ENCODE measurements around the gene GOLGA8F.
"Not testable (repeated sequence)": the region's sequence is repeated elsewhere in the genome, so short reads cannot be mapped to it uniquely, and the experiment has no call there.

Gene GOLGA8F, protein sequence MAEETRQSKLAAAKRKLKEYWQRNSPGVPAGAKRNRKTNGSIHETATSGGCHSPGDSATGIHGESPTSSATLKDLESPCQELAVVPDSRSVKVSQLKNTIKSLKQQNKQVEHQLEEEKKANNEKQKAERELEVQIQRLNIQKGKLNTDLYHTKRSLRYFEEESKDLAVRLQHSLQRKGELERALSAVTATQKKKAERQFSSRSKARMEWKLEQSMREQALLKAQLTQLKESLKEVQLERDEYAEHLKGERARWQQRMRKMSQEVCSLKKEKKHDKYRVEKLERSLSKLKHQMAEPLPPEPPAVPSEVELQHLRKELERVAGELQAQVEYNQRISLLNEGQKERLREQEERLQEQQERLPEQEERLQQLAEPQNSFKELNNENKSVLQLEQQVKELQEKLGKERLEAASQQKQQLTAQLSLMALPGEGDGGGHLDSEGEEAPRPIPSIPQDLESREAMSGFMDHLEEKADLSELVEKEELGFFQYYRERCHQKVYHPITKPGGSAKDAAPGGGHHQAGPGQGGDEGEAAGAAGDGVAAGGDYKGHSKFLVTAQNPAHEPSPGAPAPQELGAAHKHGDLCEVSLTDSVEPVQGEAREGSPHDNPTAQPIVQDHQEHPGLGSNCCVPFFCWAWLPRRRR

GRCh38 chr15:28378364-28378763, at the start of gene GOLGA8F:
Gene GOLGA8F, plus strand, starts transcription at chr15:28378664. Its CDS starts 98 bp downstream, at chr15:28378762.
- intact Hi-C loops (cut with DNase I; ENCODE audit: low total_unique reads); H3K4me1 ChIP-seq; H3K27ac ChIP-seq; H3K4me3 ChIP-seq; DNase-seq; H3K9me3 ChIP-seq; H3K27me3 ChIP-seq; H3K36me3 ChIP-seq: not testable (repeated sequence)

DNA sequence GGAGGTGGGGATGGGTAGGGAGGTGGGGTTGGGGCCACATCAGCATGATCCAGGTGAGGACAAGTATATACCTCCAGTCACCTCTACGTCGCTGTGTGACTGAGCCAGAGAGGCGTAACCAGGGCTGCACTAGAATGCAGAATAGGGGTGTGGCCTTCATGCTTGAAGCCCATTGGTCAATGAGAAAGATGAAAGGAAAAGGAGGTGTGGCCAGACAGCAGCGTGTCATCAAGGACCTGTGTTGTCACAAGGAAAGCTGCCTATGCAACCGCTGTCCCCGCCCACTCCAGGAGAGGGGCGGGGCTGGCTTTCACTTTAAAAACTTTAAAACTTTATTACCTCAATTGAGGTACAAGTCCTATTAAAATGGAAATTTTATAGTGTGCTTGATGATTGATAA, 20.5 kb upstream of the GOLGA8F start, which contains the start of gene GOLGA6L24:
Gene GOLGA6L24 (minus strand): TSS at position 101 of the 400 bp plus-strand sequence. CDS start 61 bp downstream, at position 40.
- H3K27ac ChIP-seq; H3K4me1 ChIP-seq; H3K27me3 ChIP-seq; DNase-seq; H3K9me3 ChIP-seq; H3K4me3 ChIP-seq; intact Hi-C loops (cut with DNase I; ENCODE audit: low total_unique reads); H3K36me3 ChIP-seq: not testable (repeated sequence)

DNA sequence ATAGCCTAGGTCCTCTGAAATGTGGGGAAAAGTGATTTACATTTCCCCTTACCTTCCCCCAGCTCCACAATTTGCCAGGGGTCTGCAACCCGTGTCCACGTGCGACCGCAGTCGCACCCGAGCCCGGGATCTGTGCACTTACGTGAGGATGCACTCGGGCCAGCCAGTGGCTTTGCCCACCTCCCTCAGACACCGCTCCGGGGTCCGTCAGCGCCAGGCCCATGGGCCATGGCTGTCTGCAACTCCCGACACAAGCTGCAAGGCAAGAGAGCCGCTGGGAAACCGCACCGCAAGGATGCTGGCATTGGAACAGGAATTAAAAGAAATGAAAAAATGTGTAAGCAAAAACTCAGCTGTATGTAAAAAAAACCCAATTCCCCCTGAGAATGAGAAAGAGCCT, 13.0 kb upstream of the GOLGA8F start:
- H3K27ac ChIP-seq; intact Hi-C loops (cut with DNase I; ENCODE audit: low total_unique reads); H3K27me3 ChIP-seq; H3K4me3 ChIP-seq; H3K36me3 ChIP-seq; H3K9me3 ChIP-seq; H3K4me1 ChIP-seq; DNase-seq: not testable (repeated sequence)

DNA sequence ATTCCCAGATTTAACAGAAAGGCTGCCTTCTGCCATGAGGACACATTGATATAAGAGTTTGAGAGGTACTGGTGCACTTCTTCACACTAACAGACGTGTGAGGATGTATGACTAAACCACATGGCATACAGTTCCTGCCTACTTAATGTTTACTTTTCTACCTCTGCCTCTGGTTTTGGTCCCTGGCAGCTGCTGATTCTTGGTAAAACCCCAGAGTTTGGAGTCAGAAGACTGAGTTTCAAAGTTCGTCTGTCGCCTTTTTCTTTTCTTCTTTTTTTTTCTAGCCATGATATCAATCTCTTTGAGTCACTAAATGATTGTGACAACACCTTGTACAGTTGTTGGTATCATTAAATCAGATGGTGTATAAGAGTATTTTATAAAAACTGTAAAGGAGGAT, 1.6 kb downstream of the GOLGA8F start:
- DNase-seq; intact Hi-C loops (cut with DNase I; ENCODE audit: low total_unique reads); H3K9me3 ChIP-seq; H3K4me1 ChIP-seq; H3K4me3 ChIP-seq; H3K27me3 ChIP-seq; H3K36me3 ChIP-seq; H3K27ac ChIP-seq: not testable (repeated sequence)

DNA sequence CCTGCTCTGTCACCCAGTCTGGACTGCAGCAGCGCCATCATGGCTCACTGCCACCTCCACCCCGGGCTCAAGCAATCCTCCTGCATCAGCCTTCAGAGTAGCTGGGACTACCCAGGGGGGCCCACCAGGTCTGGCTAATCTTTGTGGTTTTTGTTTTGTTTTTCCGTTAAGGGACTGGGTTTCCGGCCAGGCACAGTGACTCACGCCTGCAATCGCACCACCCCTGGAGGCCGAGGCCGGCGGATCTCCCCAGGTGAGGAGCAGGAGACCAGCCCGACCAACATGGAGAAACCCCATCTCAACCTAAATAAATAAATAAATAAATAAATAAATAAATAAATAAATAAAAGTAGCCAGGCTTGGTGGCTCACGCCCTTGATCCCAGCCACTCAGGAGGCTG, 17.6 kb downstream of the GOLGA8F start:
- H3K27ac ChIP-seq; intact Hi-C loops (cut with DNase I; ENCODE audit: low total_unique reads); H3K4me3 ChIP-seq; H3K27me3 ChIP-seq; H3K9me3 ChIP-seq; H3K4me1 ChIP-seq; DNase-seq; H3K36me3 ChIP-seq: not testable (repeated sequence)

DNA sequence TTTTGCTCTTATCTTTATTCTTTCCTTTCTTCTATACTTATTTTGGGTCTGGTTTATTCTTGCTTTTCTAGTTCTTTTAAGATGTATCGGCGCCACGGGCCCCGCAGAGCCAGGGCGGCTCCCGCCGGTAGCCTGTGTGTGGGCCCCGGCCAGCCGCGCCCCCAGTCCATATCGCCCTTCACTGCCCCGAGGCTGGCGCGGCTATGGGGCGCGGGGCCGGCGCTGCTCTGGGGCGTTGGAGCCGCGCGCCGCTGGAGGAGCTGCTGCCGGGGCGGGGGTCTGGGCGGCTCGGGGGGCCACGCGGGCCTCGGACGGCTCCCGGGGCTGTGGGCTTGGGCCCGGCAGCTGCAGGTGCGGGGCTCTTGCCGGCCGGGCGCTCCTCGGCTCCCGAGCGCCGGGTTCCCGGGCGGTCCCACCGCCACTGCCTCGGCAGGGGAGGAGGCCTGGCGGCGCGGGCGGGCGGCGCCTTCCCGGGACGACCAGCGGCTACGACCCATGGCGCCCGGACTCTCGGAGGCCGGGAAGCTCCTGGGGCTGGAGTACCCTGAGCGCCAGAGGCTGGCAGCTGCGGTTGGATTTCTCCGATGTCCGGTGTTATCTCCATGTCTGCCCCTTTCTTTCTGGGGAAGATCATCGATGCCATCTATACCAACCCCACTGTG, 24.4 kb downstream of the GOLGA8F start:
- H3K27me3 ChIP-seq; H3K4me3 ChIP-seq; DNase-seq; H3K27ac ChIP-seq; H3K4me1 ChIP-seq; intact Hi-C loops (cut with DNase I; ENCODE audit: low total_unique reads); H3K36me3 ChIP-seq; H3K9me3 ChIP-seq: not testable (repeated sequence)

- DNase-seq; H3K4me1 ChIP-seq; H3K9me3 ChIP-seq; H3K4me3 ChIP-seq; H3K27me3 ChIP-seq; intact Hi-C loops (cut with DNase I; ENCODE audit: low total_unique reads); H3K36me3 ChIP-seq; H3K27ac ChIP-seq: not testable (repeated sequence)
These were observed 42.0 kb downstream of the GOLGA8F start for GRCh38 chr15:28420470-28420869.

- intact Hi-C loops (cut with DNase I; ENCODE audit: low total_unique reads); H3K27me3 ChIP-seq; DNase-seq; H3K4me1 ChIP-seq; H3K36me3 ChIP-seq; H3K9me3 ChIP-seq; H3K27ac ChIP-seq; H3K4me3 ChIP-seq: not testable (repeated sequence)
These were observed 57.1 kb downstream of the GOLGA8F start for GRCh38 chr15:28435594-28435993.
